ENCODE data around the gene FBXO40.

The FBXO40 gene

DNA sequence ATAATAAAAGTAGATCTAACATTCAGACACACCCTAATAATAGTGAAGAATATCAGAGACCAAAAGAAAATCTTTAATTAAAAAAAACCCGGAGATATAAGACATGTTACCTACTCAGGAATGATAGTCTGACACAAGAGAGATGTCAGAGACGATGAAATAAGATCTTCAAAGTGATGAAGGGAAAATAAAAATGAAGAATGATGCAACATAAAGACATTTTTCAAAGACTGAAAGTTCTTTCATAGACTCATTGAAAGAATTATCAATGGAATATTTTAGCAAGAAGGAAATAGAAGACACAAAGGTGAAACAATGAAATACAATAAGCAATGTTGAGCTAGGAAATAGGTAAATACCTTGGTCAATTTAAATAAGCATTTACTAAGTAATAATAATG is 47.9 kb downstream of the FBXO40 start:
- DNase-seq (ENCODE audit: low read depth, low spot score) = no peak
- POLR2A ChIA-PET = no interaction called here
- TF ChIP-seq, protein P1, sequence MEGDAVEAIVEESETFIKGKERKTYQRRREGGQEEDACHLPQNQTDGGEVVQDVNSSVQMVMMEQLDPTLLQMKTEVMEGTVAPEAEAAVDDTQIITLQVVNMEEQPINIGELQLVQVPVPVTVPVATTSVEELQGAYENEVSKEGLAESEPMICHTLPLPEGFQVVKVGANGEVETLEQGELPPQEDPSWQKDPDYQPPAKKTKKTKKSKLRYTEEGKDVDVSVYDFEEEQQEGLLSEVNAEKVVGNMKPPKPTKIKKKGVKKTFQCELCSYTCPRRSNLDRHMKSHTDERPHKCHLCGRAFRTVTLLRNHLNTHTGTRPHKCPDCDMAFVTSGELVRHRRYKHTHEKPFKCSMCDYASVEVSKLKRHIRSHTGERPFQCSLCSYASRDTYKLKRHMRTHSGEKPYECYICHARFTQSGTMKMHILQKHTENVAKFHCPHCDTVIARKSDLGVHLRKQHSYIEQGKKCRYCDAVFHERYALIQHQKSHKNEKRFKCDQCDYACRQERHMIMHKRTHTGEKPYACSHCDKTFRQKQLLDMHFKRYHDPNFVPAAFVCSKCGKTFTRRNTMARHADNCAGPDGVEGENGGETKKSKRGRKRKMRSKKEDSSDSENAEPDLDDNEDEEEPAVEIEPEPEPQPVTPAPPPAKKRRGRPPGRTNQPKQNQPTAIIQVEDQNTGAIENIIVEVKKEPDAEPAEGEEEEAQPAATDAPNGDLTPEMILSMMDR (IDR thresholded peaks at IDR 0.05; ENCODE audit: insufficient read depth, low read length, missing control alignments) = no peak
- H3K4me3 ChIP-seq (ENCODE audit: low read depth, low read length) = no peak overlapping the region
- CTCF ChIA-PET = no interaction called here

- TF ChIP-seq, protein P1 (IDR thresholded peaks at IDR 0.05; ENCODE audit: insufficient read depth, low read length, missing control alignments) = no peak
- ChIA-PET CTCF (no interaction called here), POLR2A (no interaction called here)
- no peak overlapping the region for H3K4me3 ChIP-seq (ENCODE audit: low read depth, low read length)
- DNase-seq (ENCODE audit: low read depth, low spot score) = no peak
These were observed 49.6 kb downstream of the FBXO40 start for GRCh38 chr3:121642601-121643314.

- DNase-seq (ENCODE audit: low read depth, low spot score) = no peak
- TF ChIP-seq, protein P1 (IDR thresholded peaks at IDR 0.05; ENCODE audit: insufficient read depth, low read length, missing control alignments) = no peak
- POLR2A ChIA-PET = no interaction called here
- H3K4me3 ChIP-seq (ENCODE audit: low read depth, low read length) = no peak overlapping the region
- CTCF ChIA-PET = no interaction called here
These were observed 51.9 kb downstream of the FBXO40 start for GRCh38 chr3:121645054-121645453.

DNA sequence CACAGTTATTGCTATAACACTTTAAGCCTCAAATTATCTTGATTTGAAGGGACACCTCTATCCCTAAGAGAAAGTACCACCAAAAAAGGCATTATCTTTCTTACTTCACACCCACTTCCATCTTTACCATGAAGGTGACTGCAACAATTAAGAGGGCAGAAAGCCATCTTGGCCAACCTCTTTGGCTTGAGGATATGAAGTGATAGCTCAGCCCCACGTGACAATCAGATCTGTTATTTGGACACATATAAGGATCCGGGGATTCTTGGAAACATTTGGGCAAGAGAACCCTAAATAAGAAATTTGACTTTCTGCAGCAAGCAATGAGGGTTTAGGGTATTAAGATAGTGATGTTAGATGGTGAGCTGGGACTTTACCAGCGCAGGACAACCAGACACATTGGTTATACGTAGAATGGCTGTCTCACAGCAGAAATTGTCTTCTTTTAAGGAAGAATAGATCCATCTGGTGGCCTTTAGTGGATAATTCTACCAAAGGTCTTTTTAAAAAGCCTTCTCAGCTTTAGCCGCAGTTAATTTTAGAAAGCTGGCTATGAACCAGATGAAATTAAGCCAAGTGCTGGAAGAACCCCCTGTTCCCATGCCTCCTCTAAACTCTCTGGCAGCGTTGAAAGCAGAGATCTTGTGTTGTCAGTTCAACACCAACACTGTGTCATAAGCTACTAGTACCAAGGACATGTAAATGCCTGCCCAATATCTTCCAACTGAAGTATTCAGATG is 55.2 kb downstream of the FBXO40 start:
- POLR2A ChIA-PET = no interaction called here

DNA sequence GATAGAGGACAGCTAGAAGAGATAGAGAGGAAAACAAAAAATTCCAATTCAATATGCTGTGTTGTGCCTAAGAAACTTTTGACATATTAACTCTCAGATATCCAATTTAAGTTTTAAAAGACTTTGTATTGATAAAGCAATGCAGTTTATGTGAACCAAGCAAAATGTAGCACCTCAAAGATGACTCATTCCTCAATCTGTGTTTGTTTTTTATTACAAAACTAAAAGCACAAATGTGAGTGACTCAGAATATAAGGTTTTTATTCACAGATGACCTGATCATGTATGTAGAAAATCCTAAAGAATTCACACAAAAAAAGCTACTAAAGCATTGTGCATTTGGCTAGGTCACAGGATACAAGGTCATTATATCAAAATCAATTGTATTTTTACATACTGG is 56.5 kb downstream of the FBXO40 start:
- no peak overlapping the region for H3K4me3 ChIP-seq (ENCODE audit: low read depth, low read length)
- CTCF ChIA-PET = no interaction called here
- no peak for DNase-seq (ENCODE audit: low read depth, low spot score)
- POLR2A ChIA-PET = no interaction called here
- TF ChIP-seq, protein P1 (IDR thresholded peaks at IDR 0.05; ENCODE audit: insufficient read depth, low read length, missing control alignments) = no peak

More for the DNA sequence above, 55.2 kb downstream of the FBXO40 start:
- H3K4me3 ChIP-seq (ENCODE audit: low read depth, low read length) = no peak overlapping the region
- no peak for DNase-seq (ENCODE audit: low read depth, low spot score)
- TF ChIP-seq, protein P1 (IDR thresholded peaks at IDR 0.05; ENCODE audit: insufficient read depth, low read length, missing control alignments) = no peak
- CTCF ChIA-PET = no interaction called here

GRCh38 chr3:121651684-121652083 is 58.5 kb downstream of the FBXO40 start:
- TF ChIP-seq, protein P1 (IDR thresholded peaks at IDR 0.05; ENCODE audit: insufficient read depth, low read length, missing control alignments) = no peak
- POLR2A ChIA-PET = no interaction called here
- CTCF ChIA-PET = no interaction called here
- H3K4me3 ChIP-seq (ENCODE audit: low read depth, low read length) = no peak overlapping the region
- no peak for DNase-seq (ENCODE audit: low read depth, low spot score)
